H1 (cell line): ENCODE measurements around the gene ULK3. TPM values are rescaled to one million over a fixed set of nuclear protein-coding genes. Genes with fewer than 3 reads are reported as not detected.

Source experiments
- ATF2 ChIP-seq: IDR thresholded peaks from 2 replicates; pipeline ENCODE4 v1.6.1; 2012; ENCODE audit warnings: low read length, inconsistent platforms
- CHD1 ChIP-seq: IDR thresholded peaks from 2 replicates; pipeline ENCODE4 v1.6.1; 2012; ENCODE audit warnings: low read depth, low read length, improper control_type of control experiment
- CTCF ChIP-seq, 3 experiments: IDR thresholded peaks; 1 replicate in 2 of 3; 2 replicates in 1 of 3; pipeline versions ENCODE4 v1.5.1 to v1.6.1; 2011; ENCODE audit warnings: low read length in 3 of 3, mild to moderate bottlenecking in 3 of 3, inconsistent platforms in 2 of 3, low read depth in 1 of 3, moderate library complexity in 1 of 3; ENCODE audit not compliant: insufficient read depth in 1 of 3; ENCODE audit errors: control extremely low read depth in 1 of 3
- EZH2 ChIP-seq: fragments of 200-600 bp; sonication (generic); IDR thresholded peaks from 2 replicates; pipeline ENCODE4 v1.7.1; 2012; ENCODE audit warnings: low read depth, mild to moderate bottlenecking, moderate library complexity, low read length, inconsistent platforms; ENCODE audit not compliant: severe bottlenecking
- GABPA ChIP-seq: IDR thresholded peaks from 2 replicates; pipeline ENCODE4 v1.6.1; 2011; ENCODE audit warnings: mild to moderate bottlenecking, low read length, moderate library complexity, borderline replicate concordance; ENCODE audit not compliant: insufficient read depth
- TBP ChIP-seq: IDR thresholded peaks from 2 replicates; pipeline ENCODE4 v1.6.1; 2011; ENCODE audit warnings: low read depth, low read length, improper control_type of control experiment
- polyA plus RNA-seq, 7 experiments: library from polyadenylated mRNA; depleted of rRNA in 3 of 7; stranded (reverse) in 5 of 7; unstranded in 2 of 7; fragments of >200 nt in 5 of 7; fragments of 200-250 nt in 2 of 7; gene quantifications; 1 replicate in 5 of 7; 2 replicates in 1 of 7; 4 replicates in 1 of 7; pipeline versions ENCODE4 v1.2.1 to v1.2.3, GENCODE V29; 2011 to 2013; ENCODE audit warnings: missing spikeins in 2 of 7, mixed read lengths in 2 of 7
- total RNA-seq: library from RNA; stranded (reverse); fragmentation: NEBNext Ultra II Directional; extraction: Animal tissue kit (Norgen Biotek cat#: 25700); gene quantifications from 2 replicates; pipeline ENCODE4 v1.2.1, GENCODE V29; 2021

ULK3 gene
- total and polyA plus RNA-seq, 2 of the 8 experiments (the other 6 are each of a cell fraction or from before 2014, with no cell fraction given) = 27.1 to 34.4 TPM

GRCh38 chr15:74873036-74873755 lies 30.2 kb upstream of the ULK3 start, which contains the start of gene SCAMP2 (continued):
- TF ChIP-seq ATF2 (0 out of 2 replicates have a peak, but pooled peaks have one; percentile 29), TBP (peak; percentile 49; the same call in 1 of the 2 replicates), CTCF (IDR thresholded peaks at IDR 0.05; ENCODE audit: control extremely low read depth in 1 of 3, insufficient read depth in 1 of 3, low read depth in 1 of 3, low read length in 3 of 3) (no peak), EZH2 (no peak), CHD1 (no peak), GABPA (no peak)
